Activated T-cell treated with anti-CD3 and anti-CD28 coated beads, Interleukin-2, amount 50 U/mL, for 4 hours (primary cell): ENCODE measurements around the gene VWA8. TPM values are rescaled to one million over a fixed set of nuclear protein-coding genes. Genes with fewer than 3 reads are reported as not detected.
"Not testable (repeated sequence)": the region's sequence is repeated elsewhere in the genome, so short reads cannot be mapped to it uniquely, and the experiment has no call there.

Experiments used
- ATAC-seq, 2 donors: fragments of 200-7000 bp; cut with Tn5 transposase; one replicate each; pipeline ENCODE4 v1.10.0; 2021
- DNase-seq: peaks from one replicate; pipeline ENCODE4 v3.0.0-alpha.2; 2020
- H3K27me3 Mint-ChIP-seq: one replicate; pipeline ENCODE4 v1.8.0; 2021; ENCODE audit warnings: low read depth, mixed read lengths
- H3K36me3 Mint-ChIP-seq: one replicate; pipeline ENCODE4 v1.8.0; 2022; ENCODE audit warnings: mixed read lengths; ENCODE audit not compliant: insufficient read depth
- H3K4me1 Mint-ChIP-seq: one replicate; pipeline ENCODE4 v1.8.0; 2021; ENCODE audit warnings: low read depth, mixed read lengths
- H3K4me3 Mint-ChIP-seq: one replicate; pipeline ENCODE4 v1.8.0; 2021; ENCODE audit warnings: mild to moderate bottlenecking, moderate library complexity, mixed read lengths
- H3K9me3 Mint-ChIP-seq: one replicate; pipeline ENCODE4 v1.8.0; 2021; ENCODE audit warnings: mixed read lengths
- total RNA-seq, 3 donors: library from RNA; stranded (reverse); gene quantifications; one replicate each; pipeline ENCODE4 v1.2.1, GENCODE V29; 2021

VWA8 gene
- total RNA-seq, 3 donors from 2014 or later = 22.2 to 31.9 (median 26.4) TPM

- H3K9me3 Mint-ChIP-seq = no peaks in the 10 kb centered on the region
- peaks cover 19% of the 10 kb centered on the region for H3K4me1 Mint-ChIP-seq
- peaks cover 3% of the 10 kb centered on the region for H3K36me3 Mint-ChIP-seq
- DNase-seq (no peak), ATAC-seq (no peak)
- no peaks in the 10 kb centered on the region for H3K27me3 Mint-ChIP-seq
- H3K4me3 Mint-ChIP-seq = no peak overlapping the region
These were observed 302.8 kb downstream of the VWA8 start for GRCh38 chr13:41658057-41658661.

- no peaks in the 10 kb centered on the region for H3K36me3 Mint-ChIP-seq
- no peaks in the 10 kb centered on the region for H3K9me3 Mint-ChIP-seq
- H3K27me3 Mint-ChIP-seq = no peaks in the 10 kb centered on the region
- ATAC-seq = peak; percentile 46 to 54
- no peak overlapping the region for H3K4me3 Mint-ChIP-seq
- peaks cover 23% of the 10 kb centered on the region for H3K4me1 Mint-ChIP-seq
- DNase-seq = no peak
These were observed 304.9 kb downstream of the VWA8 start for GRCh38 chr13:41655997-41656396.

- Mint-ChIP-seq H3K36me3 (no peaks in the 10 kb centered on the region), H3K27me3 (no peaks in the 10 kb centered on the region), H3K9me3 (no peaks in the 10 kb centered on the region), H3K4me1 (peaks cover 23% of the 10 kb centered on the region), H3K4me3 (no peak overlapping the region)
- DNase-seq = no peak
- no peak for ATAC-seq
These were observed 306.1 kb downstream of the VWA8 start for GRCh38 chr13:41654796-41655195.

- Mint-ChIP-seq H3K9me3 (no peaks in the 10 kb centered on the region), H3K36me3 (no peaks in the 10 kb centered on the region), H3K4me1 (peaks cover 23% of the 10 kb centered on the region), H3K27me3 (no peaks in the 10 kb centered on the region), H3K4me3 (no peak overlapping the region)
- ATAC-seq (no peak), DNase-seq (peak; percentile 32)
These were observed 308.1 kb downstream of the VWA8 start for GRCh38 chr13:41652735-41653361.

- Mint-ChIP-seq H3K36me3 (no peaks in the 10 kb centered on the region), H3K27me3 (no peaks in the 10 kb centered on the region), H3K4me3 (no peak overlapping the region), H3K4me1 (peaks cover 21% of the 10 kb centered on the region), H3K9me3 (no peaks in the 10 kb centered on the region)
- no peak for ATAC-seq
- no peak for DNase-seq
These were observed 309.4 kb downstream of the VWA8 start for GRCh38 chr13:41651413-41652058.

- H3K9me3 Mint-ChIP-seq = no peaks in the 10 kb centered on the region
- H3K36me3 Mint-ChIP-seq = no peaks in the 10 kb centered on the region
These were observed 310.2 kb downstream of the VWA8 start for GRCh38 chr13:41650706-41651105.

GRCh38 chr13:41649659-41650058 lies 311.2 kb downstream of the VWA8 start:
- H3K27me3 Mint-ChIP-seq = no peaks in the 10 kb centered on the region
- no peaks in the 10 kb centered on the region for H3K36me3 Mint-ChIP-seq
- ATAC-seq (no peak), DNase-seq (no peak)
- H3K4me1 Mint-ChIP-seq = peaks cover 13% of the 10 kb centered on the region
- H3K4me3 Mint-ChIP-seq = no peak overlapping the region
- no peaks in the 10 kb centered on the region for H3K9me3 Mint-ChIP-seq

More at GRCh38 chr13:41650706-41651105, 310.2 kb downstream of the VWA8 start:
- ATAC-seq (no peak), DNase-seq (no peak)
- H3K4me1 Mint-ChIP-seq = peaks cover 13% of the 10 kb centered on the region
- no peaks in the 10 kb centered on the region for H3K27me3 Mint-ChIP-seq
- H3K4me3 Mint-ChIP-seq = no peak overlapping the region

- ATAC-seq (no peak), DNase-seq (no peak)
- H3K27me3 Mint-ChIP-seq = no peaks in the 10 kb centered on the region
- no peaks in the 10 kb centered on the region for H3K36me3 Mint-ChIP-seq
- no peaks in the 10 kb centered on the region for H3K9me3 Mint-ChIP-seq
- peaks cover 6% of the 10 kb centered on the region for H3K4me1 Mint-ChIP-seq
- H3K4me3 Mint-ChIP-seq = no peak overlapping the region
These were observed 312.5 kb downstream of the VWA8 start for GRCh38 chr13:41648314-41648935.

- not testable (repeated sequence) for H3K9me3 Mint-ChIP-seq, H3K4me1 Mint-ChIP-seq, H3K4me3 Mint-ChIP-seq, DNase-seq, ATAC-seq, H3K36me3 Mint-ChIP-seq, H3K27me3 Mint-ChIP-seq
These were observed 313.1 kb downstream of the VWA8 start for GRCh38 chr13:41647699-41648313.

- no peak for ATAC-seq
- H3K36me3 Mint-ChIP-seq = peaks cover 3% of the 10 kb centered on the region
- peaks cover 2% of the 10 kb centered on the region for H3K4me1 Mint-ChIP-seq
- no peaks in the 10 kb centered on the region for H3K27me3 Mint-ChIP-seq
- no peak overlapping the region for H3K4me3 Mint-ChIP-seq
- H3K9me3 Mint-ChIP-seq = no peaks in the 10 kb centered on the region
- no peak for DNase-seq
These were observed 315.6 kb downstream of the VWA8 start for GRCh38 chr13:41645331-41645730.

GRCh38 chr13:41644742-41645141 lies 316.2 kb downstream of the VWA8 start:
- no peaks in the 10 kb centered on the region for H3K27me3 Mint-ChIP-seq
- no peaks in the 10 kb centered on the region for H3K9me3 Mint-ChIP-seq
- peaks cover 5% of the 10 kb centered on the region for H3K36me3 Mint-ChIP-seq
- H3K4me1 Mint-ChIP-seq = peaks cover 2% of the 10 kb centered on the region
- no peak for ATAC-seq
- DNase-seq = no peak
- H3K4me3 Mint-ChIP-seq = no peak overlapping the region

GRCh38 chr13:41643507-41643906 lies 317.4 kb downstream of the VWA8 start:
- H3K9me3 Mint-ChIP-seq = no peaks in the 10 kb centered on the region
- ATAC-seq (no peak), DNase-seq (no peak)
- peaks cover 12% of the 10 kb centered on the region for H3K36me3 Mint-ChIP-seq
- H3K4me1 Mint-ChIP-seq = peaks cover 2% of the 10 kb centered on the region
- no peaks in the 10 kb centered on the region for H3K27me3 Mint-ChIP-seq
- H3K4me3 Mint-ChIP-seq = no peak overlapping the region

GRCh38 chr13:41641961-41642360 lies 318.9 kb downstream of the VWA8 start:
- no peak for DNase-seq
- peaks cover 2% of the 10 kb centered on the region for H3K4me1 Mint-ChIP-seq
- H3K4me3 Mint-ChIP-seq = no peak overlapping the region
- H3K9me3 Mint-ChIP-seq = no peaks in the 10 kb centered on the region
- peaks cover 16% of the 10 kb centered on the region for H3K36me3 Mint-ChIP-seq
- ATAC-seq = no peak
- no peaks in the 10 kb centered on the region for H3K27me3 Mint-ChIP-seq

- Mint-ChIP-seq H3K36me3 (peaks cover 16% of the 10 kb centered on the region), H3K9me3 (no peaks in the 10 kb centered on the region), H3K4me1 (peaks cover 2% of the 10 kb centered on the region), H3K27me3 (no peaks in the 10 kb centered on the region), H3K4me3 (no peak overlapping the region)
- ATAC-seq = no peak
- DNase-seq = no peak
These were observed 319.5 kb downstream of the VWA8 start for GRCh38 chr13:41641429-41641828.
